AG04449 (cell line): ENCODE results near the gene TMTC2.
"Not testable (repeated sequence)": the region's sequence is repeated elsewhere in the genome, so short reads cannot be mapped to it uniquely, and the experiment has no call there.

ENCODE experiments used
- CTCF ChIA-PET: fragments of 350-600 bp; formaldehyde crosslinking; extraction: SDS; loops from one replicate; lab custom pipeline; 2021; ENCODE audit warnings: antibody characterized with exemption; lab: Yijun Ruan, JAX
- POLR2A ChIA-PET: fragments of 400-600, 350-600 bp; formaldehyde crosslinking; extraction: SDS; loops from one replicate; lab custom pipeline; 2020; ENCODE audit warnings: antibody characterized with exemption, inconsistent platforms; lab: Yijun Ruan, JAX
- DNase-seq: peaks from one replicate; pipeline ENCODE4 v3.0.0-alpha.2; 2010; ENCODE audit warnings: low read depth, low spot score
- H3K4me3 ChIP-seq: 2 replicates; pipeline ENCODE4 v1.5.1; 2011; ENCODE audit warnings: low read depth, mild to moderate bottlenecking, control low read depth, low read length
- TF ChIP-seq, protein P1 (sequence below): IDR thresholded peaks from one replicate; pipeline ENCODE4 v1.5.1; 2011; ENCODE audit warnings: mild to moderate bottlenecking, moderate library complexity, low read length, control low read depth, inconsistent platforms; ENCODE audit not compliant: insufficient read depth; ENCODE audit errors: missing control alignments

Gene TMTC2

DNA sequence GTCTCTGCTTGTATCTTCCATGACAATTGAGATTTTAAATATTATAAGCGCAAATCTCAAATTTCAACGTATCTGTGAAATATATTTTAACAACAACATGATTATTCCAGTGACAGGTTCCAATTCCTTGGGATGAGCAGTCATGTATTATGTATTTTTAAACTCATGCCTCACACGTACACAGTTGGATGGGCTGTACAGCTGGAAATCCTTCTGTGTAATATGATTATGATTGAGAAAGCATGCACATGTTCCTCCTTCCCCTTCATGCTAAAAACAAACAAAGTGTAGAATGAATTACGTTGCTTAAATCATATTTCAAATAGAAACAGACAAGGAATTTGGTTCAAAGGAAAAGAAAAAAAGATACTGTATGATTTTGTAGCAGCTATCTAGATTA, 428.3 kb downstream of the TMTC2 start:
- H3K4me3 ChIP-seq: no peak overlapping the region
- no peak for DNase-seq
- ChIA-PET POLR2A (no interaction called here), CTCF (no interaction called here)
- TF ChIP-seq, protein P1, sequence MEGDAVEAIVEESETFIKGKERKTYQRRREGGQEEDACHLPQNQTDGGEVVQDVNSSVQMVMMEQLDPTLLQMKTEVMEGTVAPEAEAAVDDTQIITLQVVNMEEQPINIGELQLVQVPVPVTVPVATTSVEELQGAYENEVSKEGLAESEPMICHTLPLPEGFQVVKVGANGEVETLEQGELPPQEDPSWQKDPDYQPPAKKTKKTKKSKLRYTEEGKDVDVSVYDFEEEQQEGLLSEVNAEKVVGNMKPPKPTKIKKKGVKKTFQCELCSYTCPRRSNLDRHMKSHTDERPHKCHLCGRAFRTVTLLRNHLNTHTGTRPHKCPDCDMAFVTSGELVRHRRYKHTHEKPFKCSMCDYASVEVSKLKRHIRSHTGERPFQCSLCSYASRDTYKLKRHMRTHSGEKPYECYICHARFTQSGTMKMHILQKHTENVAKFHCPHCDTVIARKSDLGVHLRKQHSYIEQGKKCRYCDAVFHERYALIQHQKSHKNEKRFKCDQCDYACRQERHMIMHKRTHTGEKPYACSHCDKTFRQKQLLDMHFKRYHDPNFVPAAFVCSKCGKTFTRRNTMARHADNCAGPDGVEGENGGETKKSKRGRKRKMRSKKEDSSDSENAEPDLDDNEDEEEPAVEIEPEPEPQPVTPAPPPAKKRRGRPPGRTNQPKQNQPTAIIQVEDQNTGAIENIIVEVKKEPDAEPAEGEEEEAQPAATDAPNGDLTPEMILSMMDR: no peak

DNA sequence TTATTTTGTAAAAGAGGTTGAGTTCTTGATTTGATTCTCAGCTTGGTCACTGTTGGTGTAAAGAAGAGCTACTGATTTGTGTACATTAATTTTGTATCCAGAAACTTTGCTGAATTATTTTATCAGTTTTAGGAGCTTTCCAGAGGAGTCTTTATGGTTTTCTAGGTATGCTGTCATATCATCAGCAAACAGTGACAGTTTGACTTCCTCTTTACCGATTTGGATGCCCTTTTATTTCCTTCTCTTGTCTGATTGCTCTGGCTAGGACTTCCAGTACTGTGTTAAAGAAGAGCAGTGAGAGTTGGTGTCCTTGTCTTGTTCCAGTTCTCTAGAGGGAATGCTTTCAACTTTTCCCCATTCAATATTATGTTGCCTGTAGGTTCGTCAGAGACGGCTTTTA, 431.2 kb downstream of the TMTC2 start:
- H3K4me3 ChIP-seq, POLR2A ChIA-PET, DNase-seq, CTCF ChIA-PET: not testable (repeated sequence)

DNA sequence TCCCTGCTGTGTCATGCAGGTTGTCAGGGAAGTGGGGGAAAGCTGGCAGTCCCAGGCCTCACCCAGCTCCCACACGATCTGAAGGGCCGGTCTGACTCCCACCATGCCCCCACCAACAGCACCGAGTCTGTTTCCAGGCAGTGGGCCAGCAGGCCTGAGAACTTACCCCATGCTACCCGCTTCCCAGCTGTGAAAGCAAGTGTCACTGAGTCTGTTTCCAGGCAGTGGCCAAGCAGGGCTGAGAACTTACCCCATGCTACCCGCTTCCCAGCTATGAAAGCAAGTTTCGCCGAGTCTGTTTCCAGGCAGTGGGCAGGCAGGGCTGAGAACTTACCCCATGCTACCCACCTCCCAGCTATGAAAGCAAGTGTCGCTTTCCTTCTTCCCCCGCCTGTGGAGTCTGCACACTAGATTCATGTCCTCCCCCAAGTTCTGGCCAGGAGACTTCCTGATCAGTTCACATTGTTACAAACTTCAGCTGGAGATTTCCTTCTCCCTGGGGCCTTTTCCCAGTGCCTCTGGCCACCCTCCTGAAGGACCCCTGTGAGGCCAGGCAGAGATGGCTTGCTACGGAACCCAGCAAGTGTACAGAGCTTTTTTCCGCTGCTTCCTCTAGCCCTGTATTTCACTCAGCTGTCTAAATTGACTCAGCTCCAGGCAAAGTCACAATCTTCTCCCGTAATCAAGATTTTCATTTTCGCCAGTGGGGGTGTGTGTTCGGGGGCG, 435.4 kb downstream of the TMTC2 start:
- ChIA-PET CTCF (no interaction called here), POLR2A (no interaction called here)
- DNase-seq: no peak
- no peak overlapping the region for H3K4me3 ChIP-seq
- TF ChIP-seq, protein P1: no peak

DNA sequence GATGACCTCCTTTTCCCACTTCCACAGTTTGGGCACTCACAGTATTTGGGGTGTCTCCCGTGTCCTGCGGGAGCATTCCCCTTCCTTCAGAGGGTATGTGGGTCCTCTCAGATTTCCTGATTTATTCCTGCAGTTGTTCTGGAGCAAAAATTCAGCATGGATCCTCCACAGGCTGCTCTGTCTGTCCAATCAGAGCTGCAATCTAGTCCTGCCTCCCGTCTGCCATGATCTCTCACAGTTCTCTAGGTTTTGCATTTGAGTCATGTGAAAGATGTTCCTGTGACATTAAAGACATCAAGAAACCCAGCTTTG, 435.9 kb downstream of the TMTC2 start:
- TF ChIP-seq, protein P1: no peak
- ChIA-PET POLR2A (no interaction called here), CTCF (no interaction called here)
- DNase-seq: no peak
- no peak overlapping the region for H3K4me3 ChIP-seq

DNA sequence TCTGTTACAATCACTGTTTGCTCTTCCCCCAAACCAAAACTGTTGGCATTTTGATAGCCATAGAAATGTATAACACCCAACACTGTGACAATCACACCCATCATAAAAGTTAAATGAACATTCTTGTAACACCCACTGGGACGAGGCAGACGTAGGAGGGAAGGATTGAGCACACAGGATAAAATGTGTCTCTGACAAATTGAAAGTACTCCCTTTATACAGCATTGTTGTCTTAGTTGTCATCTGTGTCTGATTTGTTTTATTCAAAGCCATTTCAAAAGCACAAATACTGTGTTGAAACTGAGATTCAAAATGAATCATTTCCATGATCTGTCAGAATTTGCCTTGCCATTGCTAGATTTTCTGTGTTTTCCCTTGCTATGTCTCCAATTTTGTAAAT, 436.3 kb downstream of the TMTC2 start:
- H3K4me3 ChIP-seq: no peak overlapping the region
- ChIA-PET POLR2A (no interaction called here), CTCF (no interaction called here)
- TF ChIP-seq, protein P1: no peak
- no peak for DNase-seq

DNA sequence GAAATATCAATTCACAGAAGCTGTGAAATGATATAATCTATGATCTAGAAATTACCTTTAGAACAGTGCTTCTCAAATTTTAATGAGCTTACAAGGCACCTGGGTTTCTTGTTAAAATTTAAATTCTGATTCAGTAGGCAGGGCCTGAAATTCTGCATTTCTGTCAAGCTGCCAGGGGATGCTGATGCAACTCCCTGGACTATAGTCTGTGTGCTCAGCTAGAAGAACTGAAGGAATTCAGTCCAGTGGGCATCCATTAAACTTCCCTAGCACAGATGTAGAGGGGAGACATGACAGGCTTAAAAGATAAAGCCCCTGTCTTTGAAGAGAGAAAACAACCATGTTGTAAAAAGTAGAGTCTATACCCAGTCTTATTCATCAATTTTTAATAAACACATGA, 441.8 kb downstream of the TMTC2 start:
- ChIA-PET POLR2A (no interaction called here), CTCF (no interaction called here)
- TF ChIP-seq, protein P1: no peak
- no peak overlapping the region for H3K4me3 ChIP-seq
- no peak for DNase-seq

DNA sequence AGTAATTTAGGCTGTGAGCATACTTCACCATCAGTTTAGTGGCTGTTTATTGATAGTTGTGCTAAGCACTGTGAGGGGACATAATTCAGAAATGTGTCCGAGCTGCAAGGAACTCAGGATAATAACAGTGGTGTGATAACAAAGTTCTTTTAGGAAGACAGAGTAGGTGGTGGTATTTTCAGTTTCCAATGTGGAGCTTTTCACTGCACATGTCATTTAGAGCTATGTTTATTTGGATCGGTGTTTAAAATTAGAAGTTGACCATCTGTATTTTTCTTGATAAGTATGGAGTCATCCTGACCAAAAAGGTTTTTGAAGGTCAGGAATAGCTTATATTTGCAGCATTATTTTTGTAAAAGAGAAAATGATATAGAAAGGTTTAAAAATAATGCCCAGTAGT, 443.5 kb downstream of the TMTC2 start:
- TF ChIP-seq, protein P1: no peak
- ChIA-PET POLR2A (no interaction called here), CTCF (no interaction called here)
- H3K4me3 ChIP-seq: no peak overlapping the region
- no peak for DNase-seq
